OCI-M2 (cell line): ENCODE data around the gene BRCA1.

Source experiments
- DNase-seq: peaks from one replicate; lab custom pipeline; 2025; ENCODE audit not compliant: unreplicated experiment; lab: John Stamatoyannopoulos, UW

BRCA1 gene

DNA sequence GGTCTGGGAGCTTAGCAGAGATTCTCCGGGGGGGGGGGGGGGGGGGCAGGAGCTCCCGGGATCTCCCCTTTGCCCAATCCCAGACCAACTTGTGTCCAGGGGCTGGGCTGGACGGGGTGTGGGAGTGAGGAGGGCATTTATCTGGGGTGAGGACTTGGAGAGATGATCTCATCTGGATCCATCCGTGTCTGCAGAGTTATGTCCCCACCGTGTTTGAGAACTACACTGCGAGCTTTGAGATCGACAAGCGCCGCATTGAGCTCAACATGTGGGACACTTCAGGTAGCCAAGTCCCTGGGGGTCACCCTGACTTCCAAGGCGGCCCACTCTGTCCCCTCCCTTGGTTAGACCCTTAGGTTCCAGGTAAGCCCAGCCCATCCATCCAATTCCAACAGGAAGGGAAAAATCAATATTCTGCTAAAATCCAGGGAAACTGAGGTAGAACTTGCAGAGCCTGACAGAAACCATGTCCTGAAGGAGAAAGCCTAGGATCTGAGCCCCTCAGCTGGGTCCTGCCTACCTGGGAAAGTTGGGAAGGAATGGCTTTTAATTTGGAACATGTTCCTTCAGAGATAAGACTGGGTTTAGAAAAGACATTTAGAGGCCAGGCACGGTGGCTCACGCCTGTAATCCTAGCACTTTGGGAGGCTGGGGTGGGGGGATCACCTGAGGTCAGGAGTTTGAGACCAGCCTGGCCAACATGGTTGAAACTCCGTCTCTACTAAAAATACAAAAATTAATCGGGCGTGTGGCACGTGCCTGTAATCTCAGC, 99.2 kb downstream of the BRCA1 start:
- no peak for DNase-seq

DNA sequence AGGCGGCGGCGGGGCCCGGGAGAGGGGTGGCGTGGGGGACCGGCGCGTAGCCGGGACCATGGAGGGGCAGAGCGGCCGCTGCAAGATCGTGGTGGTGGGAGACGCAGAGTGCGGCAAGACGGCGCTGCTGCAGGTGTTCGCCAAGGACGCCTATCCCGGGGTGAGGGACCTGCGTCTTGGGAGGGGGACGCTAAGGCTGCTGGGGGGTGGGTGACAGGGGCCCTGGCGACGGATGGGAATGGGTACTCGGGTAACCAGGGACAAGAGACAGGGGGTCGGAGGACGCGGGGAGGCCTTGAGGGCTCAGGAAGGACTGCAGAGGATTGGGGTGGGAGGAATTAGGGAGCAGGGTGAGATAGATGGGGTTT, 99.9 kb downstream of the BRCA1 start:
- no peak for DNase-seq

DNA sequence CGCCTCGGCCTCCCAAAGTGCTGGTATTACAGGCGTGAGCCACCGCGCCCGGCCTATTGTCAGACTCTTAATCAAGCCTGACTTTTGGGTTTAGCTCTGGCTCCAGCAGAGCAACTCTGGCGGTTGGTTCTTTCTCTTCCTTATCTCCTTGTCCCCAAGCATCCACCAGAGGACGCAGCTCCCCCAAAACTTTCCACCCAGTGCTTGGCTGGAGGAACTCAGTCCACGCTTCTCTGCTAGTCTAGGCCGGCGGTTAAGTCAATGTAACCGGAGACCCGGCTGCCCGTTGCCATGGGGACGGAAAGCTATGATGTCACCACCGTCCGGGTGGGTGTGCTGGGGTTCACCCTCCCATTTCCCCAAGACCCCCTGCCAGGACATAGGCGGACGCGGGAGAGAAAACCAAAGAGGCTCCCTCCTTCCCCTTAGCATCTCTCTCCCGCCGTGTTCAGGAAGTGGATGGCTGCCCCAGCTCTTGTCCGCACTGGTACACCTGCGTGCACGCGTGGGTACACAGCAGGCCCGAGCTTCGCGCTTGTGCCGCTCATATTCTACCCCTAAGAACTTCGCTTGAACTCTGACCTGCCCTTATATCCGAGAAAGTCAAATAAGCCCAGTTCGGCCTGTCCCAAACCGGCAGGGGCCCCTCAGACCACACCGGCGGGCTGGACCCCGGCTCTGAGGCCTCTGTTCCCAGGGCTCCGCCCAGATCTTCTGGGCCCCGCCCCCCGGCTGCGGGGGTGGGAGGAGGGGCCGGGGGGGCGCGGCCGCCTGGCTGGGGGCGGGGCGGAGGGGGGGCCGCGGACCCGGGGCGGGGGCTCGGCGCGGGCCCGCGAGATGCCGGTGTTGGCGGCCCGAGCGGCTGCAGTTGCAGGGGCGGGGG, 100.5 kb downstream of the BRCA1 start, which contains the start of gene RND2:
Gene RND2, plus strand, starts transcription at position 825 of the 883 bp plus-strand sequence. CDS start 117 bp downstream, outside the sequence.
- DNase-seq, result peak; percentile 79

DNA sequence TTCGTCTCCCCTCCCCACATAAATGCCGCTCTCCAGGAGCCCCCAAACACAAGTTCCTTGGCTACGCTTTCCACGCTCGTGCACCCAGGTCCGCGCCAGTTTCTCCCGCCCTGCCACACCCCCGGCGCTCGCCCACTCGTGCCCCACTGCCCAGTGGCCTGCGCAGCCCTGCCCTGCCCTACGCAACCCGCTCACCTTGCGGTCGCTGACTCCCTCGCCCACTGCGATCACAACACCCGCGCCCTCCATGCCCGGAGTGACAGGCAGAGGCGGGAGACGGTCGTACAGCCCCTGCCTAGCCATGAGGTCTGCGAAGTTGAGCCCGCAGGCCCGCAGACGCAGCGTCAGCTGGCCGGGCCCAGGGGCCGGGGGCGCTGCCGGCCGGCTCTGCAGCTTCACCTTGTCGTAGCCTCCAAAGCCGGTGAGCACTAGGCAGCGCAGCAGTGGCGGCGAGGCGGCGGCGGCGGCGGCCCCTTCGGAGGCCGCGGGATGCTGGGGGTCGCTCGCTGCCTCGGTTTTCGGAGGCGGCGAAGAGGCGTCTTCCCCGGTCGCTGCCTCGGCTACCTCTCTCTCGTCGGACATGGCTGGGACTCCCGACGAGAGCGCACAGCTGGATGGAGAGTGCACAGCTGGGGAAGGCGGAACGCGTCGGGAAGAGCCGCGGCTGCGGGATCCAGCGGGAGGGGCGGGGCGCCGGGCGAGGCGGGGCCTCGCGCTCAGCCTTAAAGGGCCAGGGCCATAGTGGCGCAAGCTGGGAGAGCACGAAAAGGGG, 103.2 kb downstream of the BRCA1 start, which contains the start of gene VAT1:
Gene VAT1, minus strand, starts transcription at position 645 of the 772 bp plus-strand sequence. Its CDS starts 63 bp downstream, at position 582.
- DNase-seq, result no peak

DNA sequence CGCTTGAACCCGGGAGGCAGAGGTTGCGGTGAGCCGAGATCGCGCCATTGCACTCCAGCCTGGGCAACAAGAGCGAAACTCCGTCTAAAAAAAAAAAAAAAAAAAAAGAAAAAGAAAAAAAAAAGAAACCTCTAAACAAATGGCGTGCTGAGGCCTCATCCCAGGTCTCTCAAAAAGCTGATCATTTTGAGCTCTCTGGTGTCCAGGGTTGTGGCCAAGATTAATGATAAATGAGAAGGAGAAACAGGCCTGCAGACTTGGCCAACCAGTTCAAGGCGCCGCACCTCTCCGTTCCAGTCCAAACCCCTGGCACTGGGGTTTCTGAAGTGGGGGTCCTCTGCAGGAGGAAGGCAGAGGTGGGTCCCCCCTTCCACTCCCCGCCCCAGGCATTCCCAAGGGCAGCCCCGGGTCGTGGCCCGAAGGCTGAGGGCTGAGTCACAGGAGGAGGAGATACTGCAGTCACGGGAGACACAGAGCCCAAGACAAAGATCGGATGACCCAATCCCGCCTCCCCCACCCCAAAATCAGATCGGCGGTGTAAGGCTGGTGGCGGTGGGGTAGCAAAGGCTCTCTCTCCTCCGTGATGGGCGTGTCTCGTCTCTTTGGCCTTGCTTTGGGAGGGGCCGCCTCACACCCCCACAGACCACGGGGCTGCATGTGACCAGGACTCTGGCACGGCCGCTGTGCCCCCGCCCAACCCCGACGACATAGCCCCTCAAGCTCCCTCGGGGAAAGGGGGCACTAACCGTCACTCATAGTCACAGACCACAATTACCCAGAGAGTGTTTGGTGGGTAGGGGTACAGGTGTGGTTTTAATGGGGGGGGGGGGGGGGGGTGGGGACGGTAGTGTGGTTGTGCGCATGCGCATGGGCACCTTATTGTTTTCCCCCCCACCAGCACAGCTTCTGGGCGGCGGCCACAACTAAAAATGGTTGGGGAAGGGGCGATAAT, 104.1 kb downstream of the BRCA1 start:
- peak; percentile 39 for DNase-seq

DNA sequence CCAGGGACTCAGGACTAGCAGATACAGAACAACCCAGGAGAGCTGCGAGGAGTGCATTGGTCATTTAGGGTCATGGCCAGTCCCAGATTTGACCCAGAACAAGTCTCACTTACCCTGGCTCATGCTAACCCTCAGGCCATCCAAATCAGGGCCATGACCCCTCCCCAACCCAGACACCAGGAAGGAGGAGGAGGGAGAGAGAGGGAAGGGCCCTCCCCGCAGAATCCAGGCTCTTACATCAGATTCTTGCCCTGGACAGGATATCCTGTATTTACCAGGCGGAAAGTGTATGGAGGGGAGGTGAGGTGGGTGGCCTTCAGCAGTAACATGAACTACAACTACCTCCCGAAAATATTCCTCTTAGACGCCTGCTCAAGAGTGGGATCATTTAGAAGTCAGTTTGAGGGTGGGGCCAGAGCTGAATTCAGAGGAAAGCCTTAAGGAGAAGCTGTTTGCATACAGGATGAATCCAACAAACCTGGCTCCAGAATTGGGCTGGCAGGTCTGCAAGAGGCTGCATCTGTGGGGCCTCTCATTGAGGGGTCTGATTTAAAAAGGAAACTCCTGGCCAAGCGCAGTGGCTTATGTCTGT, 105.0 kb downstream of the BRCA1 start:
- no peak for DNase-seq

DNA sequence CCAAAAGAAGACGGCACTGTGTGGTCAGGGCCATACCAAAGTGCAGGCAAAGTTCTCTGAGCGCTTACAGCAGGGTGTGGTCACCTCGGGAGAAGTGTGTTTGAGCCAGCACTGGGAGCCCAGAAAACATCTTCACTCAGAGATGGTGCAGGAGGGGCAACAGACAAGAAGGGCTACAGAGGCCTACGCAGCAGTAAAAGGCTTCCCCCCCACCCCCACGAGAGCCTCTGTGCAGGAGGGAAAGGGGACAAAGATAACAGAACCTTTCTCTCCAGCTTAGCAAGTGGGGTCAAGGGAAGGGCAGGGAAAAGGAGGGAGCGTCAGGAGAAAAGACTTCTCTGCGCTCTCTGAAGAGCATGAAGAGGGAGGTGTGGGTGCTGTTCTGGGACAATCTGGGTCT, 105.7 kb downstream of the BRCA1 start:
- DNase-seq, result no peak

DNA sequence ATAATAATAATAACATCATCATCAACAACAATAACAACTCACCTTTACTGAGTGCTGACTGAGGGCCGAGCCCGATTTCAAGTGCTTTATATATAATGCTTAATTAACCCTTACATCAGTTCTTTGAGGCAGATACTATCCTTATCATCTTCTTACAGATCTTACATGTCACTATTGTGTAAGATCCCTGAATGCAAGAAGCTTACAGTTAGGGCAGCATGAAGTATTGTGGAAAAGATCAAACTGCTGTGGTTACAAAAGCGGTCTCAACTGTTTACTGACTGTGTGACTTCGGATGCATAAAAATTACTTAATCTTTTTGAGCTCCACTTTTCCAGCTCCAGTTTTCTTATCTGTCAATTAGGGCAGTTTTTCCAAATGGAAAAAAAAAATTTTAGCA, 106.2 kb downstream of the BRCA1 start:
- DNase-seq, result no peak

DNA sequence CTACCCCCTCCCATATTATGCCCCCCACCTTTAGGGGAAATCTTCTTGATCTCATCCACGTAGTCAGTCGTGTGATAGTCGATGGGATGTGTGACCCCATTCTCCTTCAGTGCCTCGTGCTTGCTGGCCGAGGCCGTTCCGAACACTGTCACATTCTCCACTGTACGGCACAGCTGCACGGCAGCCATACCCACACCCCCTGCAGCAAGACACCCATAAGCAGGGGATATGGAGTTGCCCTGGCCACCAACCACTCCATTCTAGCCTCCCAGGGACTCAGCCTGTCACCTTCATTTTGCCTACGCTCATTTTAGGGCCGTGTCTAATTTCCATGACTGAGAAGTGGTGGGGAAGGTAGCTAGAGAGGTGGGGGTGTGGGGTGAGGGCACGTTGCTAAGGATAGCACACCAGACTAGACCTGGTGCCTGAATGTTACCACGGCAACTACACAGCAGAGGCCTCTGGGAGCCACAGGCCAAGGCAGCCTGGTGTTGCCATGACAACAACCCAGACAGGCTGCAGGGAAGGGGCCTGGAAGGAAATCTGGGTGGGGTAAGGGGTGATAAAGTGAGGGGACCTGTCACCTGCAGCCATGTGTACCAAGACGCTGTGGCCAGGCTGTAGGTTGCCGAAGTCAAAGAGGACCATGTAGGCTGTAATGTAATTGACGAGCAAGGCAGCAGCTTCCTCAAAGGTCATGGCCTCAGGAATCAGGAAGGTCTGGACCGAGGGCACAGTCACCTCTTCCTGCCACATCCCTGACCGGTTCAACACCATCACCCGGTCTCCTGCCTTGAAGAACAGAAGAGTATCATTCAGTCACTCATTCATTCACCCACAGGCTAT, 106.9 kb downstream of the BRCA1 start:
- no peak for DNase-seq

DNA sequence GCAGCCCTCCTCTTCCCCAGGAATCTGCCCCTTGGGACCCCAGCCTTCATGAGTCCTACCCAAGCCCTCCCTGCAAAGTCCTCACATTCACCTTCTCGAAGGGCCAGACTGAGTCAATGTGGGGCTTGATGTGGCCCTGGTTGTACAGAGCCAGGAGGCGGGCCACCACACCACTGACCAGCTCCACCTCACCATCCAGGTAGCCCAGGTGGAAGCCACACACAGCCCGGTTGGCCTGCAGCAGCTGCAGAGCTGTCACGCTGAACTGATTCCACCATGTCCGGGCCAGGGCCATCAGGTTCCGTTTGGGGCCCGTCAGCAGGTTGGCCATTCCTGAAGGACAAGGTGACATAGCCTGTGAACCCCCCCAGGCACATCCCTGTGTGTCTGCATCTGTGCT, 108.9 kb downstream of the BRCA1 start:
- no peak for DNase-seq

DNA sequence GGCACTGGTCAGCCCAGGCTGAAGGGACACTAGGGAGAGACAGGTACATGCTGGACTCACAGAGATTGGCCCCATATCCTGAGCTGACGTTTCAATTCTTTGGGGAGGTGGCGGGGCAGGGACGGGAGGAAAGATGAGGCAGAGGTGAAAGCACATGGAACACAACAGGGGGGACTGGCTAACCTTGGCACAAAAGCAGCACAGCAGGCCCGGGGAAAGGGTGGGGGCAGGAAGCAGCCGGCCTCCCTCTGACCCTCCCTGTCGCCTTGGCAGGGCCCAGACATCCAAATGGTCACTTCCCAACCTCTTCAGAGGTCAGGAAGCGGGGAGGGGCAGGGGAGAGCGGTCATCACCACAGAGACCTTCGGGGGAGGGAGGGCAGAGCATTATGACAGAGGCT, 109.6 kb downstream of the BRCA1 start:
- DNase-seq, result no peak

DNA sequence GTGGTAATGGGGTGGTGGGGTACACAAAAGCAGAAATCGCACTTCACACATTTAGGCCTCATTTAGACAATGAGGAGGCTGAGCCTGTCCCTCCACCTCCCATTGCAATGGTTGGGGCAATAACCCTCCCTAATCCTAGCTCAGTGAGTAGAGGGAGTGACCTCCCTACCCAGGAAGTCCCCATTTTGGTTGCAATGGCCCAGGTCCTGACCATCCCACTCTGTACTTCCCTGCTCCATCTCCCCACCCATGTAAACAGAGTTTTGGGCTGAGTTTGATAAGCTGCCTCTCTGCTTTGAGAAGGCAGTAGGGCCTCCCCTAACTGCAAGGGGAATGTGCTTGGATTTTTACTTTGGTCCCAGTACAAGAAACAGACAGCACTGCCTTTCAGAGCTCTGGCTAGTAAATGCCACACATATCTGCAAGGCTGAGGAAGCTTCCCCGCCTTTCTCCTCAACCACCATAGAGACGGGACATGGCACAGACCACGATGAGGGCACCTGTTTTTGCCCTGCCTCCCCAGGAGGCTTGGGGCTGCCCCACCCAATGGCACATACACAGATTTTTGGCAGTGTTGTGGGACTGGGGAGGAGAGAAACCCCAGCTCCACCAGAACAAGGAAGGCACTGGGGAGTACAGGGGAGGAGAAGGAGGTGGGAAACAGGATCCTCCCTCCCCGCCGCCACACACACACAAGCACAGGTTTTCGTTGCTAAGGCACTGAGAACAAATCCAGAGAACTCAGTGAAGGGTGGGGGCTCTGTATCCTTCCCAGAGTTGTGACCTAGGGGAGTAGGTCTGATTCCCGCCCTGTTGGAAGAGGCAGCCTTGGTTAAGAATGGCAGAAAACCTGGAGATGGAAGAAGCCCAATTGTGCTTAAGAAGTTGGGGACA, 110.3 kb downstream of the BRCA1 start:
- no peak for DNase-seq

DNA sequence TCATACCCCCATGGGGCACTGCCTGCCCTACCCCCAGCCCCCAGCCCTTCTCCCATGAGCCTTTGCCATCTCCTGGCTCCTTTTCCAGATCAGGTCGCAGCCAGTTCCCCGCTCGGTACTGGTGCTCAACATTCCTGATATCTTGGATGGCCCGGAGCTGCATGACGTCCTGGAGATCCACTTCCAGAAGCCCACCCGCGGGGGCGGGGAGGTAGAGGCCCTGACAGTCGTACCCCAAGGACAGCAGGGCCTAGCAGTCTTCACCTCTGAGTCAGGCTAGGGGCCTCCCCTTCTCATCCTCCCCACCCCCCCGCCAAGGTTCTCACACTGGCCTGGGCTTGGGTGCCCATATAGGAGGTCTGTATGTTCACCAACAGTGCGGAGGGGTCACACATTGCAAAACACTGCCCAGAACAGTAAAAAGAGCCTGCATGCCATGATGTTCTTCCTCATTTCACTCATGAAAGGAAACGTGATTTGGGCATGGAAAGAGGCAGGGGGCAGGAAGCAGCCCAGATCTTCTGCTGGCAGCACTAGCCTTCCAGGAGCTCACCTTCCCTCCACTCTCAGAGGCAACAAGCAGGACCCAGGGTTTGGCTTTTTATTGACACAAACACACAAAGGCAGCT, 111.0 kb downstream of the BRCA1 start:
- DNase-seq, result no peak

DNA sequence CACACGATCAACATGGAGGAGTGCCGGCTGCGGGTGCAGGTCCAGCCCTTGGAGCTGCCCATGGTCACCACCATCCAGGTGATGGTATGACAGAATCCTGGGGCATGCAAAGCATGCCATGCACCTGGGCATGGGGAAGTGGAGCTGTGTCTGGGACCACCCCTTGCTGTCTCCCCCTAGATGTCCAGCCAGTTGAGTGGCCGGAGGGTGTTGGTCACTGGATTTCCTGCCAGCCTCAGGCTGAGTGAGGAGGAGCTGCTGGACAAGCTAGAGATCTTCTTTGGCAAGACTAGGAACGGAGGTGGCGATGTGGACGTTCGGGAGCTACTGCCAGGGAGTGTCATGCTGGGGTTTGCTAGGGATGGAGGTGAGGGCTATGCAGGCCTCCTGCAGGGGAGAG, 111.9 kb downstream of the BRCA1 start:
- no peak for DNase-seq

DNA sequence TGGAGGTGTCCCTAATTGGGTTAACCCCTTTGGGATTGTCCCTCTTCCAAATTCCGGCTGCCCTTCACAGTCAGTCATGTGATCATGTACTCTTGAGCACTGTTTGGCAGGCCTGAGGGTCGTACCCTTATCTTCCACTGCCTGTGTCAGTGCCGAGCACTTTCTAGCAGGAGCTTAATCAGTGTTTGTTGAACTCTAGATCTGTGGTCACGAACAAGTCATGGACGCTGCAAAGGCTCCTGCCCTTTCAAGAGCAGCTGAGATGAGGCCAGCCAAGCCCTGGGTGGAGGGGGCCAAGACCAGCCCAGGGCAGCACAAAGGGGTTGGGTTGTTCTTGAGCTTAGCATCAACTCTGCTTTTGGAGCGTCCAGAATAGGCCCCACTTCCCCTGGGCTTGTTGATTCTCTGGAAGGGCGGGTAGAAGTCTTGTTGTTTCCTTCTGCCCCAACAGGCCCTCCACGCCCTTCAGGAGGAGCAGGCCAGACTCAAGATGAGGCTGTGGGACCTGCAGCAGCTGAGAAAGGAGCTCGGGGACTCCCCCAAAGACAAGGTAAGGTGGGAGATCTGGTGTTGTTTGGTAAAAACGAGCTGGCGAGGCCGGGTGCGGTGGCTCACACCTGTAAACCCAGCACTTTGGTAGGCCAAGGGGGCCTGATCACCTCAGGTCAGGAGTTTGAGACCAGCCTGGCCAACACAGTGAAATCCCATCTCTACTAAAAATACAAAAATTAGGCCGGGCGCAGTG, 113.3 kb downstream of the BRCA1 start:
- no peak for DNase-seq

DNA sequence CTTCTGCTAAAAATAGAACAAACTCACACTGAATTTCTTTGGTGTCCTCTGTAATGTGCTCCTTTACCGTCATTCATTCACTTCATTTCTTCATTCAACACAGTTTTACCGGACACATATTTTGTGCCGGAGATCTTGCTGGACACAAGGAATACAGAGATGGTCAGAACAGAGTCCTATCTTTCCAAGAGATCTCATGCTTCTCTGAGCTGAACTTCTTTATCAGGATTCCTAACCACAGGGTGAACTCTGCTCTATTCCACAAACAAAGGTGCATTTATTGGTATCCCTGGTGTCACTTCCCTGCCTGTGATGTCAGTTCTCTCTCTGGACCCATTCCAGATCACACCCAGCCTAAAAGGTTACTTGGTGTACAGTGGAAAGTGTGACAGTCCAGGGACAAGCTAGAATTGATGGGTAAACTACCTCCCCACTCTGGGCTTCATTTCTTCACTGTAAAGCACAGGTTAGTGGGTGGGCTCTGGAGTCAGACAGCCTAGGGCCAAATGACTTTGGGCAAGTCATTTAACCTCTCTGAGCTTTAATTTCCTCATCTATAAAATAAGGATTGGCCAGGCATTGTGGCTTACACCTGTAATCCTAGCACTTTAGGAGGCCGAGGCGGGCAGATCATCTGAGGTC, 114.4 kb downstream of the BRCA1 start:
- DNase-seq, result no peak
